ENCODE results near the gene PLXNB1. TPM values are rescaled to one million over a fixed set of nuclear protein-coding genes. Genes with fewer than 3 reads are reported as not detected.

Gene PLXNB1
- total RNA-seq, 1 experiment from 2014 or later, result 149 TPM

DNA sequence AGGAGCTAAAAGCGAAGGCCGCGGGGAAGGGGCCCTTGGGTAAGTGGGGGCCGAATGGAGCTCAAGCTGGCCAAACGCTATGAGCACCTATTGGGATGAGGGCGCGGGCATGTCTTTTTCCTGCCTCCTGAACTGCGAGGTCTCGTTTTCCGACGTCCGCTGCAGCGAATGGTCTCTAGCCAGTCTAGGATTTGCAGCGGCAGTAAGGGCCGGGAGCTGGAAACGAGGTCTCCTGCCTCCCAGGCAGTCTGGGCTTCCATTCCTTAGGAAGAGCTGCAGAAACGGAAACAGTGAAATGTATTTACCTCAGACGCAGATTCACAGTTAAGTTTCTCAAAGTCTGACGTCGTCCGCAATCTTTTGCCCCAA is 10.7 kb upstream of the PLXNB1 start:
- no peak for DNase-seq
- no peaks in the 10 kb centered on the region for H3K9me3 ChIP-seq
- H3K27me3 Mint-ChIP-seq (ENCODE audit: insufficient read depth, unreplicated experiment), result no peaks in the 10 kb centered on the region
- CTCF ChIA-PET, result interaction anchor here (0.7 to 2.0 kb wide), 6 partner anchors 32 to 246 kb away, joined by 3 to 10 read pairs (median 7); partner anchors contain the start of genes PFKFB4 and ZNF589
- H3K4me3 Mint-ChIP-seq (ENCODE audit: unreplicated experiment), result peak overlapping the region; percentile 90
- H3K9me3 Mint-ChIP-seq (ENCODE audit: unreplicated experiment), result no peaks in the 10 kb centered on the region
- POLR2A ChIA-PET, result interaction anchor here (0.5 to 2.0 kb wide), 3 partner anchors 33 to 280 kb away, joined by 3 to 12 read pairs (median 3); partner anchors contain the start of gene ZNF589
- TF ChIP-seq, protein P1, sequence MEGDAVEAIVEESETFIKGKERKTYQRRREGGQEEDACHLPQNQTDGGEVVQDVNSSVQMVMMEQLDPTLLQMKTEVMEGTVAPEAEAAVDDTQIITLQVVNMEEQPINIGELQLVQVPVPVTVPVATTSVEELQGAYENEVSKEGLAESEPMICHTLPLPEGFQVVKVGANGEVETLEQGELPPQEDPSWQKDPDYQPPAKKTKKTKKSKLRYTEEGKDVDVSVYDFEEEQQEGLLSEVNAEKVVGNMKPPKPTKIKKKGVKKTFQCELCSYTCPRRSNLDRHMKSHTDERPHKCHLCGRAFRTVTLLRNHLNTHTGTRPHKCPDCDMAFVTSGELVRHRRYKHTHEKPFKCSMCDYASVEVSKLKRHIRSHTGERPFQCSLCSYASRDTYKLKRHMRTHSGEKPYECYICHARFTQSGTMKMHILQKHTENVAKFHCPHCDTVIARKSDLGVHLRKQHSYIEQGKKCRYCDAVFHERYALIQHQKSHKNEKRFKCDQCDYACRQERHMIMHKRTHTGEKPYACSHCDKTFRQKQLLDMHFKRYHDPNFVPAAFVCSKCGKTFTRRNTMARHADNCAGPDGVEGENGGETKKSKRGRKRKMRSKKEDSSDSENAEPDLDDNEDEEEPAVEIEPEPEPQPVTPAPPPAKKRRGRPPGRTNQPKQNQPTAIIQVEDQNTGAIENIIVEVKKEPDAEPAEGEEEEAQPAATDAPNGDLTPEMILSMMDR (IDR thresholded peaks at IDR 0.05; ENCODE audit: insufficient read depth in 1 of 2, low read depth in 1 of 2, low read length in 1 of 2, severe bottlenecking in 1 of 2, unreplicated experiment in 1 of 2), result no peak
- intact Hi-C loops (cut with micrococcal nuclease; ENCODE audit: unreplicated experiment), result no loop called here
- H3K27me3 ChIP-seq (replicated peaks; ENCODE audit: control insufficient read depth, insufficient read depth, low read length), result no peaks in the 10 kb centered on the region
- H3K27ac Mint-ChIP-seq (ENCODE audit: unreplicated experiment), result peak overlapping the region; percentile 75
- peaks cover 12% of the 10 kb centered on the region for H3K4me1 Mint-ChIP-seq (ENCODE audit: low read depth, unreplicated experiment)
- H3K36me3 ChIP-seq (ENCODE audit: control insufficient read depth, insufficient read depth, low read length), result no peaks in the 10 kb centered on the region; the same call in 1 of the 2 replicates
- H3K4me3 ChIP-seq (ENCODE audit: low read depth, low read length), result peak overlapping the region; percentile 91
- peaks cover 59% of the 10 kb centered on the region for H3K36me3 Mint-ChIP-seq (ENCODE audit: insufficient read depth, unreplicated experiment)
- BruUV-seq (replicated peaks), result TSS peak; percentile 75
- H3K4me1 ChIP-seq, result peaks cover 12% of the 10 kb centered on the region

DNA sequence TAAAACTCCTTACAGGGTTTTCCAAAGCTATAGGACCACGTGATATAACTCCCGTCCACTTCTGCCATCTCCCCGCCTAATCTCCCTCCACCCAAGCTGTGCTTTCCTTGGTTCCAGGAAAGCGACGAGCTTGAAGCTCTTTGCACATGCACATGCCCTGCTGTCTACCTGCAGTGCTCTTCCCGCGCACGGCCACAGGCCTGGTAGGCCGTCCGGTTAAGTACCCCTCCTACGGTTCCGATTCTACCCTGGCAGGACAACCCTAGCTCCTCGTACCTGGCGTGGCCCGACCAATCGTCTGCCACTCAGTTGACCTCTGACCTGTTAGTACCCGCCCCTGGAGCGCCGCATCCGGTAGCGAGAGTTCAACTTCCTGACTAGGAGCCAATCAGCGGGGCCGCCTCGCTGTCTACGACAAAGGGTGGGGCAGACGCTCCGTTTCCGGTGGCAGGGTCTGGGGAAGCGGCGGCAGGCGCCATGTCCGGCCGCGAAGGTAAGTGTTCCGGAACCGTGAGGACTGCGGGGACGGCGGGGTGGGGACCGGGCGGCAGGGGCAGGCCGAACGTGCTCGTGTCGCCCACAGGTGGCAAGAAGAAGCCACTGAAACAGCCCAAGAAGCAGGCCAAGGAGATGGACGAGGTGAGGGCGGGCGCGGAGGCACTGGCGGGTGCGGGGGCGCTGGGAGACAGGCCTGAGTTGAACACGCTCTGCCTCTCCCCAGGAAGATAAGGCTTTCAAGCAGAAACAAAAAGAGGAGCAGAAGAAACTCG is 10.1 kb upstream of the PLXNB1 start, which contains the start of the genes CCDC51 and TMA7:
Gene CCDC51, minus strand, starts transcription at position 300 of the 770 bp plus-strand sequence. CDS start 4,991 bp downstream, outside the sequence.
Gene TMA7, plus strand, starts transcription at position 438 of the 770 bp plus-strand sequence. Its CDS starts 40 bp downstream, at position 478.
- TF ChIP-seq, protein P1 (IDR thresholded peaks at IDR 0.05; ENCODE audit: insufficient read depth in 1 of 2, low read depth in 1 of 2, low read length in 1 of 2, severe bottlenecking in 1 of 2, unreplicated experiment in 1 of 2), result no peak
- intact Hi-C loops (cut with micrococcal nuclease; ENCODE audit: unreplicated experiment), result loop anchor here (5.0 kb wide), 1 partner anchor 253 kb away; the partner anchor contains the start of gene CDC25A
- ChIA-PET CTCF (interaction anchor here (0.6 to 2.1 kb wide), 16 partner anchors 9 to 245 kb away, joined by 3 to 31 read pairs (median 4); partner anchors contain the start of gene PFKFB4), POLR2A (interaction anchor here (0.5 to 2.0 kb wide), 16 partner anchors 9 to 629 kb away, joined by 3 to 14 read pairs (median 4); partner anchors contain the start of genes CDC25A, PFKFB4, PLXNB1 and ZNF589)
- no TSS peak for BruUV-seq (replicated peaks)
- peak within 1 kb of the TSS; percentile 90 for H3K4me3 Mint-ChIP-seq (ENCODE audit: unreplicated experiment)
- no peaks in the 10 kb centered on the region; the same call in 1 of the 2 replicates for H3K36me3 ChIP-seq (ENCODE audit: control insufficient read depth, insufficient read depth, low read length)
- H3K9me3 ChIP-seq, result no peaks in the 10 kb centered on the region
- H3K9me3 Mint-ChIP-seq (ENCODE audit: unreplicated experiment), result no peaks in the 10 kb centered on the region
- H3K36me3 Mint-ChIP-seq (ENCODE audit: insufficient read depth, unreplicated experiment), result peaks cover 55% of the 10 kb centered on the region
- H3K4me3 ChIP-seq (ENCODE audit: low read depth, low read length), result peak within 1 kb of the TSS; percentile 91
- H3K27me3 Mint-ChIP-seq (ENCODE audit: insufficient read depth, unreplicated experiment), result no peaks in the 10 kb centered on the region
- peak within 1 kb of the TSS; percentile 75 for H3K27ac Mint-ChIP-seq (ENCODE audit: unreplicated experiment)
- H3K27me3 ChIP-seq (replicated peaks; ENCODE audit: control insufficient read depth, insufficient read depth, low read length), result no peaks in the 10 kb centered on the region
- peaks cover 17% of the 10 kb centered on the region for H3K4me1 ChIP-seq
- peak; percentile 98 to 99 for DNase-seq
- peaks cover 10% of the 10 kb centered on the region for H3K4me1 Mint-ChIP-seq (ENCODE audit: low read depth, unreplicated experiment)

DNA sequence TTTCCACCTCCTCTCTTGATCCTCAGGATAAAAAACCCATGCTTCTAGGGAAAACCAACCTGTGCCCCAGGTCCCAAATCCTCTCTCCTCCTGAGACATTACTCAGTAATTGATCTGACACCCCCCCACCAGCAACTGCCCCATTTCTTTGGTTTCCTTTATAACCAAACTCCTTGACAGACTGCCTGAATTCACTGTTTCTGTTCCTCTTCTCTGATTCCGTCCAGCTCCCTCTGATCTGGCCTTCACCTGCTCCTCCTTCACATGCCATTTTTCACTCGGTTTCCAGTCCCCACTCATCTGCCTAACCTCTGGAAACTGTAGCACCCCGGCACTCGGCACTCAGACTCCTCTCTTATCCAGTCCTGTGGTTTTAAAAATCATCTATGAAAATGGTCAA is 7.9 kb upstream of the PLXNB1 start:
- POLR2A ChIA-PET, result no interaction called here
- H3K9me3 Mint-ChIP-seq (ENCODE audit: unreplicated experiment), result no peaks in the 10 kb centered on the region
- DNase-seq, result no peak
- CTCF ChIA-PET, result interaction anchor here (6.2 kb wide), 1 partner anchor 34 kb away, joined by 405 read pairs; no protein-coding TSS in a partner anchor
- no peaks in the 10 kb centered on the region for H3K27me3 ChIP-seq (replicated peaks; ENCODE audit: control insufficient read depth, insufficient read depth, low read length)
- H3K27ac Mint-ChIP-seq (ENCODE audit: unreplicated experiment), result no peak overlapping the region
- H3K4me1 Mint-ChIP-seq (ENCODE audit: low read depth, unreplicated experiment), result peaks cover 16% of the 10 kb centered on the region
- no peak overlapping the region for H3K4me3 Mint-ChIP-seq (ENCODE audit: unreplicated experiment)
- H3K4me3 ChIP-seq (ENCODE audit: low read depth, low read length), result no peak overlapping the region
- H3K36me3 Mint-ChIP-seq (ENCODE audit: insufficient read depth, unreplicated experiment), result peaks cover 53% of the 10 kb centered on the region
- intact Hi-C loops (cut with micrococcal nuclease; ENCODE audit: unreplicated experiment), result loop anchor here (5.0 kb wide), 1 partner anchor 251 kb away; the partner anchor contains the start of gene CDC25A
- no TSS peak for BruUV-seq (replicated peaks)
- no peaks in the 10 kb centered on the region for H3K27me3 Mint-ChIP-seq (ENCODE audit: insufficient read depth, unreplicated experiment)
- peaks cover 36% of the 10 kb centered on the region for H3K4me1 ChIP-seq
- TF ChIP-seq, protein P1 (IDR thresholded peaks at IDR 0.05; ENCODE audit: insufficient read depth in 1 of 2, low read depth in 1 of 2, low read length in 1 of 2, severe bottlenecking in 1 of 2, unreplicated experiment in 1 of 2), result no peak
- peaks cover 2% of the 10 kb centered on the region; the same call in 1 of the 2 replicates for H3K36me3 ChIP-seq (ENCODE audit: control insufficient read depth, insufficient read depth, low read length)
- H3K9me3 ChIP-seq, result no peaks in the 10 kb centered on the region
